K562 (cell line): ENCODE results near the gene ZNF512B. TPM values are rescaled to one million over a fixed set of nuclear protein-coding genes. Genes with fewer than 3 reads are reported as not detected.

Experiments
- ARID4B ChIP-seq: sonication (generic); formaldehyde crosslinking; IDR thresholded peaks from 2 replicates; pipeline ENCODE4 v1.8.0; 2022; ENCODE audit warnings: mild to moderate bottlenecking, missing genetic modification reagents
- ARNT ChIP-seq, 2 experiments: fragments of 450-650 bp; IDR thresholded peaks; 2 replicates each; pipeline ENCODE4 v1.6.1; 2016; ENCODE audit warnings: mild to moderate bottlenecking in 1 of 2
- CEBPG ChIP-seq, 3 experiments: fragments of 200-800 bp in 1 of 3; sonication (Bioruptor generic) in 1 of 3; sonication (generic) in 1 of 3; formaldehyde crosslinking in 1 of 3; IDR thresholded peaks in 2 of 3; conservative IDR thresholded peaks in 1 of 3; 2 replicates each; pipeline versions ENCODE4 v1.6.1 to v1.8.0; 2016 to 2022; ENCODE audit warnings: missing compliant biosample characterization in 2 of 3, missing genetic modification characterization in 2 of 3, mild to moderate bottlenecking in 1 of 3, missing genetic modification reagents in 1 of 3
- CHD4 ChIP-seq: fragments of 200-600 bp; sonication (generic); IDR thresholded peaks from 3 replicates; pipeline ENCODE4 v1.6.1; 2012; ENCODE audit warnings: low read depth, mild to moderate bottlenecking, mixed read lengths, low read length, inconsistent platforms; ENCODE audit not compliant: insufficient read depth, insufficient replicate concordance, poor library complexity, severe bottlenecking
- CLOCK ChIP-seq: fragments of 250-450 bp; sonication (Bioruptor Pico); IDR thresholded peaks from 2 replicates; pipeline ENCODE4 v1.4.0; 2020; ENCODE audit warnings: mild to moderate bottlenecking, moderate library complexity, borderline replicate concordance
- DPF2 ChIP-seq: fragments of 450-650 bp; IDR thresholded peaks from 2 replicates; pipeline ENCODE4 v1.6.1; 2016
- MTA2 ChIP-seq: fragments of 450-650 bp; IDR thresholded peaks from 2 replicates; pipeline ENCODE4 v1.6.1; 2016; ENCODE audit warnings: low read depth
- POLR2H ChIP-seq: IDR thresholded peaks from 2 replicates; pipeline ENCODE4 v1.6.1; 2016; ENCODE audit warnings: missing genetic modification characterization, low read depth, mild to moderate bottlenecking, control low read depth, missing compliant biosample characterization, moderate library complexity
- SRSF7 ChIP-seq: fragments of 200-400 bp; formaldehyde crosslinking; optimal IDR thresholded peaks from 2 replicates; pipeline ENCODE3; 2017; ENCODE audit warnings: mild to moderate bottlenecking, low read depth, low read length
- TBP ChIP-seq: optimal IDR thresholded peaks from 2 replicates; pipeline ENCODE3; 2011; ENCODE audit warnings: low read depth, low read length, improper control_type of control experiment
- THRA ChIP-seq: fragments of 450-650 bp; IDR thresholded peaks from 2 replicates; pipeline ENCODE4 v1.6.1; 2017; ENCODE audit warnings: mild to moderate bottlenecking, moderate library complexity
- THRAP3 ChIP-seq: fragments of 450-650 bp; IDR thresholded peaks from 2 replicates; pipeline ENCODE4 v1.6.1; 2016; ENCODE audit warnings: mild to moderate bottlenecking, inconsistent platforms, borderline replicate concordance
- ZNF280A ChIP-seq: fragments of 450-650 bp; IDR thresholded peaks from 2 replicates; pipeline ENCODE4 v1.6.1; 2018; ENCODE audit warnings: mild to moderate bottlenecking, low read depth; ENCODE audit not compliant: partially characterized antibody
- polyA plus RNA-seq, 8 experiments: library from polyadenylated mRNA; depleted of rRNA in 4 of 8; stranded (reverse) in 5 of 8; unstranded in 3 of 8; fragments of >200 nt; fragmentation: Nextera tagmentation in 2 of 8; fragmentation: Illumina TruSeq in 1 of 8; extraction: Ambion mirVana in 2 of 8; extraction: Trizol in 1 of 8; gene quantifications; 2 replicates each; pipeline versions ENCODE4 v1.2.1 to v1.2.3, GENCODE V29; 2011 to 2014; ENCODE audit warnings: inconsistent platforms in 1 of 8, missing spikeins in 1 of 8
- total RNA-seq, 7 experiments: library from RNA; depleted of rRNA in 6 of 7; stranded (reverse); fragments of >200 nt in 6 of 7; fragmentation: Illumina TruSeq in 2 of 7; extraction: Trizol in 2 of 7; gene quantifications; 2 replicates each; pipeline versions ENCODE4 v1.2.1 to v1.2.3, GENCODE V29; 2011 to 2021; ENCODE audit warnings: low replicate concordance in 1 of 7

ZNF512B gene
- total and polyA plus RNA-seq, 9 of the 15 experiments (the other 6 are each of a cell fraction or from before 2014, with no cell fraction given) = 0.01 to 27.8 (median 8.2) TPM

- TF ChIP-seq DPF2 (no peak; the same call in 1 of the 2 replicates), POLR2H (tag) (no peak; the same call in 1 of the 2 replicates), TBP (peak; percentile 53), ARID4B (CRISPR knock-in tag) (peak; percentile 85), CLOCK (CRISPR knock-in tag) (no peak), ARNT (IDR thresholded peaks at IDR 0.05) (0 out of 4 replicates have a peak, but pooled peaks of 1 of the 2 experiments have one; percentile 31), THRAP3 (no peak), MTA2 (peak; percentile 60), SRSF7 (no peak), CEBPG (CRISPR knock-in tag; IDR thresholded peaks at IDR 0.05) (no peak), CEBPG (tag; conservative IDR thresholded peaks at IDR 0.05 in 1 of 2, IDR thresholded peaks at IDR 0.05 in 1 of 2) (no peak), ZNF280A (no peak), CHD4 (no peak), THRA (no peak)
Observed at GRCh38 chr20:63980806-63981728, 11.3 kb upstream of the ZNF512B start, which contains the start of gene PRPF6 (continued).
